ENCODE results near the gene ATP11A. TPM values are rescaled to one million over a fixed set of nuclear protein-coding genes. Genes with fewer than 3 reads are reported as not detected.

ATP11A gene
- total and polyA plus RNA-seq, 9 of the 15 experiments (the other 6 are each of a cell fraction or from before 2014, with no cell fraction given), result 0.38 to 34.2 (median 4.2) TPM

GRCh38 chr13:112767506-112768471, 78.0 kb downstream of the ATP11A start (continued):
- no peak for TF ChIP-seq E2F1 (CRISPR knock-in tag; IDR thresholded peaks at IDR 0.05)
- TF ChIP-seq RREB1 (CRISPR knock-in tag; IDR thresholded peaks at IDR 0.05), result no peak
- no peak for TF ChIP-seq ZNF449 (CRISPR knock-in tag; IDR thresholded peaks at IDR 0.05)
- TF ChIP-seq ZNF785 (CRISPR knock-in tag; IDR thresholded peaks at IDR 0.05), result no peak
- no peak for TF ChIP-seq GABPB2 (CRISPR knock-in tag; conservative IDR thresholded peaks at IDR 0.05)
- TF ChIP-seq POLR2H (tag; IDR thresholded peaks at IDR 0.05; ENCODE audit: low read depth), result no peak
- TF ChIP-seq, protein P1, sequence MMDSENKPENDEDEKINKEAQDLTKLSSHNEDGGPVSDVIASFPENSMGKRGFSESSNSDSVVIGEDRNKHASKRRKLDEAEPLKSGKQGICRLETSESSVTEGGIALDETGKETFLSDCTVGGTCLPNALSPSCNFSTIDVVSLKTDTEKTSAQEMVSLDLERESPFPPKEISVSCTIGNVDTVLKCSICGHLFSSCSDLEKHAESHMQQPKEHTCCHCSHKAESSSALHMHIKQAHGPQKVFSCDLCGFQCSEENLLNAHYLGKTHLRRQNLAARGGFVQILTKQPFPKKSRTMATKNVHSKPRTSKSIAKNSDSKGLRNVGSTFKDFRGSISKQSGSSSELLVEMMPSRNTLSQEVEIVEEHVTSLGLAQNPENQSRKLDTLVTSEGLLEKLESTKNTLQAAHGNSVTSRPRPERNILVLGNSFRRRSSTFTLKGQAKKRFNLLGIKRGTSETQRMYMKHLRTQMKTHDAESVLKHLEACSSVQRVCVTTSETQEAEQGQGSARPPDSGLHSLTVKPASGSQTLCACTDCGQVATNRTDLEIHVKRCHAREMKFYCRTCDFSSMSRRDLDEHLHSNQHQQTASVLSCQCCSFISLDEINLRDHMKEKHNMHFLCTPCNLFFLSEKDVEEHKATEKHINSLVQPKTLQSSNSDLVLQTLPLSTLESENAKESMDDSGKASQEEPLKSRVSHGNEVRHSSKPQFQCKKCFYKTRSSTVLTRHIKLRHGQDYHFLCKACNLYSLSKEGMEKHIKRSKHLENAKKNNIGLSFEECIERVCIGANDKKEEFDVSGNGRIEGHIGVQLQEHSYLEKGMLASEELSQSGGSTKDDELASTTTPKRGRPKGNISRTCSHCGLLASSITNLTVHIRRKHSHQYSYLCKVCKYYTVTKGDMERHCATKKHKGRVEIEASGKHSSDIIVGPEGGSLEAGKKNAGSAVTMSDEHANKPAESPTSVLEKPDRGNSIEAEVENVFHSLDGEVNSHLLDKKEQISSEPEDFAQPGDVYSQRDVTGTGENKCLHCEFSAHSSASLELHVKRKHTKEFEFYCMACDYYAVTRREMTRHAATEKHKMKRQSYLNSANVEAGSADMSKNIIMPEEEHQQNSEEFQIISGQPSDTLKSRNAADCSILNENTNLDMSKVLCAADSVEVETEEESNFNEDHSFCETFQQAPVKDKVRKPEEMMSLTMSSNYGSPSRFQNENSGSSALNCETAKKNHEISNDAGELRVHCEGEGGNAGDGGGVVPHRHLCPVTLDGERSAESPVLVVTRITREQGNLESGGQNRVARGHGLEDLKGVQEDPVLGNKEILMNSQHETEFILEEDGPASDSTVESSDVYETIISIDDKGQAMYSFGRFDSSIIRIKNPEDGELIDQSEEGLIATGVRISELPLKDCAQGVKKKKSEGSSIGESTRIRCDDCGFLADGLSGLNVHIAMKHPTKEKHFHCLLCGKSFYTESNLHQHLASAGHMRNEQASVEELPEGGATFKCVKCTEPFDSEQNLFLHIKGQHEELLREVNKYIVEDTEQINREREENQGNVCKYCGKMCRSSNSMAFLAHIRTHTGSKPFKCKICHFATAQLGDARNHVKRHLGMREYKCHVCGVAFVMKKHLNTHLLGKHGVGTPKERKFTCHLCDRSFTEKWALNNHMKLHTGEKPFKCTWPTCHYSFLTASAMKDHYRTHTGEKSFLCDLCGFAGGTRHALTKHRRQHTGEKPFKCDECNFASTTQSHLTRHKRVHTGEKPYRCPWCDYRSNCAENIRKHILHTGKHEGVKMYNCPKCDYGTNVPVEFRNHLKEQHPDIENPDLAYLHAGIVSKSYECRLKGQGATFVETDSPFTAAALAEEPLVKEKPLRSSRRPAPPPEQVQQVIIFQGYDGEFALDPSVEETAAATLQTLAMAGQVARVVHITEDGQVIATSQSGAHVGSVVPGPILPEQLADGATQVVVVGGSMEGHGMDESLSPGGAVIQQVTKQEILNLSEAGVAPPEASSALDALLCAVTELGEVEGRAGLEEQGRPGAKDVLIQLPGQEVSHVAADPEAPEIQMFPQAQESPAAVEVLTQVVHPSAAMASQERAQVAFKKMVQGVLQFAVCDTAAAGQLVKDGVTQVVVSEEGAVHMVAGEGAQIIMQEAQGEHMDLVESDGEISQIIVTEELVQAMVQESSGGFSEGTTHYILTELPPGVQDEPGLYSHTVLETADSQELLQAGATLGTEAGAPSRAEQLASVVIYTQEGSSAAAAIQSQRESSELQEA (IDR thresholded peaks at IDR 0.05; ENCODE audit: low read depth), result no peak
